Progenitor cell of endocrine pancreas (in vitro differentiated cells): Measurements from ENCODE around the gene SEMA3G. TPM values are rescaled to one million over a fixed set of nuclear protein-coding genes. Genes with fewer than 3 reads are reported as not detected.
A peak's percentile ranks its signal among the peaks of the same experiment; 100 is the strongest.

ENCODE experiments used
- DNase-seq: peaks from one replicate; pipeline ENCODE4 v3.0.0; 2021; ENCODE audit warnings: low spot score; ENCODE audit not compliant: unreplicated experiment
- H3K27ac Mint-ChIP-seq: 2 replicates; pipeline ENCODE4 v1.8.0; 2021; ENCODE audit warnings: mild to moderate bottlenecking, moderate library complexity, mixed read lengths
- H3K27me3 Mint-ChIP-seq: 2 replicates; pipeline ENCODE4 v1.8.0; 2021; ENCODE audit warnings: mixed read lengths
- H3K36me3 Mint-ChIP-seq: 2 replicates; pipeline ENCODE4 v1.8.0; 2022; ENCODE audit warnings: mixed read lengths; ENCODE audit not compliant: insufficient read depth
- H3K4me1 Mint-ChIP-seq: 2 replicates; pipeline ENCODE4 v1.8.0; 2021; ENCODE audit warnings: low read depth, mixed read lengths
- H3K4me3 Mint-ChIP-seq: 2 replicates; pipeline ENCODE4 v1.8.0; 2021; ENCODE audit warnings: low read depth, mild to moderate bottlenecking, moderate library complexity, mixed read lengths
- H3K9me3 Mint-ChIP-seq: 2 replicates; pipeline ENCODE4 v1.8.0; 2021; ENCODE audit warnings: low read depth, mixed read lengths
- total RNA-seq: library from RNA; stranded (reverse); gene quantifications from 2 replicates; pipeline ENCODE4 v1.2.1, GENCODE V29; 2021
- TF ChIP-seq, protein P1 (sequence below): fragments of 200-600 bp; sonication (generic); IDR thresholded peaks from one replicate; pipeline ENCODE4 v1.5.0; 2021; ENCODE audit warnings: antibody characterized with exemption, mild to moderate bottlenecking; ENCODE audit not compliant: unreplicated experiment

SEMA3G gene
- total RNA-seq, 1 donor from 2014 or later = 0.79 TPM

DNA sequence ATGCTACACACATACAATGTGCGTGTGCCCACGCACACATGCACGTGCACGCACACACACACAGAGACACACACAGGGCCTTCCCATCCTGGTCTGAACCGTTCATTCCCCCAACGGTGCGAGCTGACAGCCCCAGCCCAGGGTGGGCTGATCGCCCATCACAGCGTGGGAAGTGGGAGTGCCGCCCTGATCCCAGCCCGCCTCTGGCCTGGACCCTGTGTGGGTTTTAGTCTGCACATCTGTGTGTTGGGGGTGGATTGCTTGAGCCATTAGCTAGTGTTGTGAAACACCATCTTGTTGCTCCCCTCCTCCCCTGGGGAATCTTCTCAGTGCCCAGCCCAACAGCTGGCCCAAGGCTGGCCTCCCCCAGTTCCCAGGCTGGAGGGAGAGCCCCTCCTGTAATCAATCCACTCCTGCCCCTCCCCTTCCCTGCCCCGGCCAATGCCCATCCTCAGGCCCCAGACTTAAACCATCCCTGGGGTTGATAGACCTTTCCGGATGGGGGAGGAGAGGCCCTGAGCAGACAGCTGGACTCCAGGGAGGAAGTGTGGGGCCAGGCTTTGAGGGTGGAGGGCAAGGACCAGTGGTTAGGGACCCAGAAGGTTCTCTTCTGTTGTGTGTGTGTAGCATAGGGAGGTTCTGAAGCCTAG is 8.3 kb downstream of the SEMA3G start:
- H3K27ac Mint-ChIP-seq = no peak overlapping the region

DNA sequence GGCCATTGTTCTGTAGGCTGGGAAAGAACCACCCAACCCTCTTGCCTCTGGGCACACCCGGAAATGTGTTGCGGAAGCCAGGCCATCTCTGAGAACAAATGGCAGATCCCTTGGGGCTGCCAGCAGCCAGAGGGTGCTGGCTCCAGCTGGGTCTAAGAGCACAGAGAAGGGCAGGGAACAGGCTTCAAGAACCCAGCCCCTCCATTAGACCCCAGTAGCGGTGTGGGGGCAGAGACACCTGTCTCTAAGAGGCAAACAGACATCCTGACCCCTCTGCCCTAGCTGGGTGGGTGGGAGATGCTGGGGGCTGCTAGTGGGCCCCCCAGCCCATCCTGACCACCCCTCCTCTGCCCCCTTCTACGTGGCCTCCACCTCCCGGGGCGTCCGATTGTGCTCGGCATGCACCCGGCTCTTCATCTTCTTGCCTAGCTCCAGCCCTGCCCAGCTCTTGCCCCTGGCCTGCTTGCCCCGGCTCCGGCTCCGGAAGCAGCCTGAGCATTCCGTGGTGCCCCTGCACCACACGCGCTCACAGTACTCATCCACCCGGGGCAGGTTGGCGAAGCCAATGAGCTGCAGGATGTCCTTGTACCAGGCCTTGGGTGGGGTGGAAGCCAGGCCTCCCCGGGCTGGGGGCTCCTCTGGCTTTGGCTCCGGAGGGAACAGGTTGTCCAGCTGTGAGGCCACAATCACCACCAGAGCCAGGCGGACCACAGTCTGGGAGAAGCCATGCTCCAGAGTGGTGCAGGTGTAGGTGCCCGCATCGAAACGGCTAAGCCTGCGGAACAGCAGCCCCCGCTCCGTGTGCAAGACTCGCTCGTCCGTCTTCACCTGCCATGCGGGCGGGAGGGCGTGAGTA is 9.4 kb downstream of the SEMA3G start:
- H3K4me3 Mint-ChIP-seq = no peak overlapping the region
- H3K27me3 Mint-ChIP-seq = peaks cover 15% of the 10 kb centered on the region
- H3K9me3 Mint-ChIP-seq = no peaks in the 10 kb centered on the region
- TF ChIP-seq, protein P1, sequence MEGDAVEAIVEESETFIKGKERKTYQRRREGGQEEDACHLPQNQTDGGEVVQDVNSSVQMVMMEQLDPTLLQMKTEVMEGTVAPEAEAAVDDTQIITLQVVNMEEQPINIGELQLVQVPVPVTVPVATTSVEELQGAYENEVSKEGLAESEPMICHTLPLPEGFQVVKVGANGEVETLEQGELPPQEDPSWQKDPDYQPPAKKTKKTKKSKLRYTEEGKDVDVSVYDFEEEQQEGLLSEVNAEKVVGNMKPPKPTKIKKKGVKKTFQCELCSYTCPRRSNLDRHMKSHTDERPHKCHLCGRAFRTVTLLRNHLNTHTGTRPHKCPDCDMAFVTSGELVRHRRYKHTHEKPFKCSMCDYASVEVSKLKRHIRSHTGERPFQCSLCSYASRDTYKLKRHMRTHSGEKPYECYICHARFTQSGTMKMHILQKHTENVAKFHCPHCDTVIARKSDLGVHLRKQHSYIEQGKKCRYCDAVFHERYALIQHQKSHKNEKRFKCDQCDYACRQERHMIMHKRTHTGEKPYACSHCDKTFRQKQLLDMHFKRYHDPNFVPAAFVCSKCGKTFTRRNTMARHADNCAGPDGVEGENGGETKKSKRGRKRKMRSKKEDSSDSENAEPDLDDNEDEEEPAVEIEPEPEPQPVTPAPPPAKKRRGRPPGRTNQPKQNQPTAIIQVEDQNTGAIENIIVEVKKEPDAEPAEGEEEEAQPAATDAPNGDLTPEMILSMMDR = no peak
- no peaks in the 10 kb centered on the region for H3K36me3 Mint-ChIP-seq
- H3K4me1 Mint-ChIP-seq = peaks cover 4% of the 10 kb centered on the region
- no peak for DNase-seq
- peak overlapping the region; percentile 29 for H3K27ac Mint-ChIP-seq

More for the DNA sequence above, 8.3 kb downstream of the SEMA3G start:
- peaks cover 4% of the 10 kb centered on the region for H3K4me1 Mint-ChIP-seq
- H3K36me3 Mint-ChIP-seq = no peaks in the 10 kb centered on the region
- no peak for DNase-seq
- H3K9me3 Mint-ChIP-seq = no peaks in the 10 kb centered on the region
- TF ChIP-seq, protein P1 = no peak
- no peak overlapping the region for H3K4me3 Mint-ChIP-seq
- peaks cover 15% of the 10 kb centered on the region for H3K27me3 Mint-ChIP-seq

DNA sequence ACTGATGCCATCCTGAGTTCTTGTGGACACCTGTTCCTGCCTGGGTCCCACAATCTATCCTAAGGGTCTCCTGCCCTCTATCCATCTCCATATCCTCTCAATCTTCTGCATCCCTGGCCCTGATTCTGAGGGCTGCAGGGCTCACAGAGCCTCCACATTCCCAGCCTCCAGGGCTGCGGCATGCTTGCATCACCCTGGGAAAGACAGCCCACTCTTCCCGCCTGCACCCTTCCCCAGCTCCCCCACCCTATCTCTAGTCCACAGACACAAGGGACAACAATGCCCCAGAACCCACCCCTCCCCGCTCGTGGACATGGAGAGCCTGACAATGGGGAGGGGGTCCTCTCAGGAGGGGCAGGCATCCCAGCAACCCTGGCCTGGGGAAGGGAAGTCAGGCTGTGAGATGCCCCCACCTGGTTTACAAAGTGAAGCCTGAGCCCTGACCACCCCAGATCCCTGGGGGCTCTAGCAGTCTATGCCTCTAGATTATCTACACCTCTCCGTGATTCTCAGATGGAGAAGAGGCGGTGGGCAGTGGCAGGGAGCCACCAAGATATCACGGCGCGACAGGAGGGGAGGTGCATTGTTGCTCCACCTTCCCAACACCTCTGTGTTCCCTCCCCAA is 10.3 kb downstream of the SEMA3G start:
- H3K4me1 Mint-ChIP-seq = peaks cover 4% of the 10 kb centered on the region
- H3K36me3 Mint-ChIP-seq = no peaks in the 10 kb centered on the region
- no peak for DNase-seq
- peaks cover 15% of the 10 kb centered on the region for H3K27me3 Mint-ChIP-seq
- no peak overlapping the region for H3K4me3 Mint-ChIP-seq
- no peaks in the 10 kb centered on the region for H3K9me3 Mint-ChIP-seq
- no peak overlapping the region for H3K27ac Mint-ChIP-seq
- TF ChIP-seq, protein P1 = no peak

DNA sequence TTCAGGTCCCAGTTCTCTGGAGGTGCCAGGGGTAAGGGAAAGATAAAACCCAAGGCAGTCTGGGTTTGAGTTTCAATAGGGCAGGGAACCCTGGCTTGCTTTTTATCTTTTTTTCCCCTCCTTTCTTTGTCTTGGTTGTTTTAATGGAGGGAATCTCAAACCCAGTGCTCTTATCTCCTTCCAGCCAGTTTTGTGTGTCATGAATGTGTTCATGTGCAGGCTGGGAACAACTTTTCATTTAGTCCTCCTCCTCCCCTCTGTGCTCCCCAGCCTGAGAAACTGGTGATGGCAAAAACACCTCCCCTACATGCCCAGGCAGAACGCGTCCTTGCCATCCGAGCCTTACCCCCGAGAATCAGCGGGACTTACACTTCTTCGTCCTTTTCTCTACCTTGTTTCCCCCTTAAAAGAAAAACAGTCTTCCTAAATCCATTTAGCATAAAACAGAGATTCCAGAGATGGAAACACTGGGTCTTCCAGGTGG is 10.9 kb downstream of the SEMA3G start:
- peaks cover 15% of the 10 kb centered on the region for H3K27me3 Mint-ChIP-seq
- H3K36me3 Mint-ChIP-seq = no peaks in the 10 kb centered on the region
- H3K9me3 Mint-ChIP-seq = no peaks in the 10 kb centered on the region
- H3K4me1 Mint-ChIP-seq = peaks cover 4% of the 10 kb centered on the region
- H3K27ac Mint-ChIP-seq = no peak overlapping the region
- TF ChIP-seq, protein P1 = no peak
- DNase-seq = no peak
- no peak overlapping the region for H3K4me3 Mint-ChIP-seq

DNA sequence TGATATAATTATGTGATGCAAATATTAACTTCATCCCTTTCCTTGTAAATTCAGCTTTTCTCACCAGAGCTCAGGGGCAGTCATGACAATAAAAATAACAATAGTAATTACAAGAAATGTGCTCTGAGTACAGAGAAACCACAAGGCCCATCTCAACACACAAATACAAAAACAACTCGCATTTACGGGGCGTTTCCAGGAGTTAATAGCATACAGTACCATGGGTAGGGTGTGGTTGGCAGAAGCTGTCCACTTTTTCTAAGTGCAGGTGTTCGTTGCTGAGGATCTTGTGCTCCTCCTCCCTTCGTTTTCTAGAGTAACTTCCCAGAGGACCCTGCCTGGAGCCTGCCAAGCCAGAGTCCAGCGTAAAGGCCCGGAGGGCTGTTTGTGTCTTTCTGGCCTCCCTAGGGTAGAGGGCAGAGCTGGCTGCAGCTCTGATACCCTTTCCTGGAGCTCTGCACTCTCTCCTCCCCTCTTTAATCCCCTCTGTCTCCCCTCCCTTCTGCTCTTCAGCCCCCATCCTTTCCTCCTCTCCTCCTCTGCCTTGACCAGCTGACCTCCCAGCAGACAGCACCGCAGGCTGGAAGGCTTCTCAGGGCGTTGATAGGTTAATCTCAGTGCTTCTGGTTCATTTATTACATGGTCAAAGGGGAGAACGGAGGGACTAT is 11.4 kb downstream of the SEMA3G start:
- DNase-seq = no peak
- no peak overlapping the region for H3K27ac Mint-ChIP-seq
- H3K9me3 Mint-ChIP-seq = no peaks in the 10 kb centered on the region
- peaks cover 4% of the 10 kb centered on the region for H3K4me1 Mint-ChIP-seq
- no peaks in the 10 kb centered on the region for H3K36me3 Mint-ChIP-seq
- no peak overlapping the region for H3K4me3 Mint-ChIP-seq
- H3K27me3 Mint-ChIP-seq = peaks cover 15% of the 10 kb centered on the region
- TF ChIP-seq, protein P1 = no peak
